ENCODE measurements around the gene EXOG. TPM values are rescaled to one million over a fixed set of nuclear protein-coding genes. Genes with fewer than 3 reads are reported as not detected.

EXOG gene
- polyA plus RNA-seq, 1 donor from 2014 or later = 45.6 TPM

DNA sequence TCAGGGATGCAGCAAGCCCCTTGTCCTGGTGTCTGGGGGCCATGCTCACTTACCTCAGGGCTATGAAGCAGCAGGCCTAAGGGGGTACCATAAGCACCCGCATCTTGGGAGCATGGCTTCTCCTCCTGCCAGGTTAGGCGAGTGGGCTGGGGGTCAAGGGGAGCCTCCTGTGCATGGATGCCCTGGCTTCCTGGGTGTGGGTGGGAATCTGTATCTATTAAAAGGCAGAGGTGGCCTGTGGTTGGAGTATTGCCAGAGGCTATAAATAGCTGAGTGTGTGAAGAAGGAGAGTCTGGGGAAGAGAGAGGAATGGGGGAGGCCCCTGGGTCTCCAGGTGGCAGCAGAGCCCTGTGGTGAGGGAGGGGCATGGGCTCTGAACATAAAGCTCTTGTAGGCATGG, 22.9 kb upstream of the EXOG start:
- Histone ChIP-seq H3K36me3 (ENCODE audit: insufficient read depth, low read length) (no peaks in the 10 kb centered on the region), H3K27me3 (ENCODE audit: insufficient read depth, low read depth, low read length) (no peaks in the 10 kb centered on the region), H3K27ac (ENCODE audit: low read length) (no peak overlapping the region), H3K4me3 (ENCODE audit: low read length) (no peak overlapping the region), H3F3A (ENCODE audit: insufficient read depth, low read length, poor library complexity, severe bottlenecking) (no peaks in the 10 kb centered on the region), H4K20me1 (ENCODE audit: insufficient read depth) (peaks cover 4% of the 10 kb centered on the region), H3K9me3 (ENCODE audit: low read length) (peaks cover 4% of the 10 kb centered on the region), H3K79me2 (replicated peaks; ENCODE audit: insufficient read depth, low read length) (peaks cover 78% of the 10 kb centered on the region), H3K9ac (ENCODE audit: low read length) (no peak overlapping the region), H3K4me2 (ENCODE audit: low read length) (no peak overlapping the region), H2AFZ (ENCODE audit: low read depth, low read length) (no peak overlapping the region), H3K9me2 (ENCODE audit: insufficient read depth, low read length) (no peaks in the 10 kb centered on the region)
- TF ChIP-seq RAD21 (conservative IDR thresholded peaks at IDR 0.05) = no peak
- no peak for TF ChIP-seq POLR2AphosphoS5 (IDR thresholded peaks at IDR 0.05)
- no peak for TF ChIP-seq MXI1 (conservative IDR thresholded peaks at IDR 0.05; ENCODE audit: poor library complexity, severe bottlenecking)
- TF ChIP-seq, protein P1, sequence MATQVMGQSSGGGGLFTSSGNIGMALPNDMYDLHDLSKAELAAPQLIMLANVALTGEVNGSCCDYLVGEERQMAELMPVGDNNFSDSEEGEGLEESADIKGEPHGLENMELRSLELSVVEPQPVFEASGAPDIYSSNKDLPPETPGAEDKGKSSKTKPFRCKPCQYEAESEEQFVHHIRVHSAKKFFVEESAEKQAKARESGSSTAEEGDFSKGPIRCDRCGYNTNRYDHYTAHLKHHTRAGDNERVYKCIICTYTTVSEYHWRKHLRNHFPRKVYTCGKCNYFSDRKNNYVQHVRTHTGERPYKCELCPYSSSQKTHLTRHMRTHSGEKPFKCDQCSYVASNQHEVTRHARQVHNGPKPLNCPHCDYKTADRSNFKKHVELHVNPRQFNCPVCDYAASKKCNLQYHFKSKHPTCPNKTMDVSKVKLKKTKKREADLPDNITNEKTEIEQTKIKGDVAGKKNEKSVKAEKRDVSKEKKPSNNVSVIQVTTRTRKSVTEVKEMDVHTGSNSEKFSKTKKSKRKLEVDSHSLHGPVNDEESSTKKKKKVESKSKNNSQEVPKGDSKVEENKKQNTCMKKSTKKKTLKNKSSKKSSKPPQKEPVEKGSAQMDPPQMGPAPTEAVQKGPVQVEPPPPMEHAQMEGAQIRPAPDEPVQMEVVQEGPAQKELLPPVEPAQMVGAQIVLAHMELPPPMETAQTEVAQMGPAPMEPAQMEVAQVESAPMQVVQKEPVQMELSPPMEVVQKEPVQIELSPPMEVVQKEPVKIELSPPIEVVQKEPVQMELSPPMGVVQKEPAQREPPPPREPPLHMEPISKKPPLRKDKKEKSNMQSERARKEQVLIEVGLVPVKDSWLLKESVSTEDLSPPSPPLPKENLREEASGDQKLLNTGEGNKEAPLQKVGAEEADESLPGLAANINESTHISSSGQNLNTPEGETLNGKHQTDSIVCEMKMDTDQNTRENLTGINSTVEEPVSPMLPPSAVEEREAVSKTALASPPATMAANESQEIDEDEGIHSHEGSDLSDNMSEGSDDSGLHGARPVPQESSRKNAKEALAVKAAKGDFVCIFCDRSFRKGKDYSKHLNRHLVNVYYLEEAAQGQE (IDR thresholded peaks at IDR 0.05; ENCODE audit: borderline replicate concordance) = no peak
- TF ChIP-seq, protein P2, sequence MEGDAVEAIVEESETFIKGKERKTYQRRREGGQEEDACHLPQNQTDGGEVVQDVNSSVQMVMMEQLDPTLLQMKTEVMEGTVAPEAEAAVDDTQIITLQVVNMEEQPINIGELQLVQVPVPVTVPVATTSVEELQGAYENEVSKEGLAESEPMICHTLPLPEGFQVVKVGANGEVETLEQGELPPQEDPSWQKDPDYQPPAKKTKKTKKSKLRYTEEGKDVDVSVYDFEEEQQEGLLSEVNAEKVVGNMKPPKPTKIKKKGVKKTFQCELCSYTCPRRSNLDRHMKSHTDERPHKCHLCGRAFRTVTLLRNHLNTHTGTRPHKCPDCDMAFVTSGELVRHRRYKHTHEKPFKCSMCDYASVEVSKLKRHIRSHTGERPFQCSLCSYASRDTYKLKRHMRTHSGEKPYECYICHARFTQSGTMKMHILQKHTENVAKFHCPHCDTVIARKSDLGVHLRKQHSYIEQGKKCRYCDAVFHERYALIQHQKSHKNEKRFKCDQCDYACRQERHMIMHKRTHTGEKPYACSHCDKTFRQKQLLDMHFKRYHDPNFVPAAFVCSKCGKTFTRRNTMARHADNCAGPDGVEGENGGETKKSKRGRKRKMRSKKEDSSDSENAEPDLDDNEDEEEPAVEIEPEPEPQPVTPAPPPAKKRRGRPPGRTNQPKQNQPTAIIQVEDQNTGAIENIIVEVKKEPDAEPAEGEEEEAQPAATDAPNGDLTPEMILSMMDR (IDR thresholded peaks at IDR 0.05; ENCODE audit: poor library complexity, severe bottlenecking) = no peak
- TF ChIP-seq EZH2 (IDR thresholded peaks at IDR 0.05; ENCODE audit: borderline replicate concordance, insufficient read depth, low read length, poor library complexity, severe bottlenecking) = no peak
- TF ChIP-seq EP300 (conservative IDR thresholded peaks at IDR 0.05; ENCODE audit: poor library complexity, severe bottlenecking) = no peak

DNA sequence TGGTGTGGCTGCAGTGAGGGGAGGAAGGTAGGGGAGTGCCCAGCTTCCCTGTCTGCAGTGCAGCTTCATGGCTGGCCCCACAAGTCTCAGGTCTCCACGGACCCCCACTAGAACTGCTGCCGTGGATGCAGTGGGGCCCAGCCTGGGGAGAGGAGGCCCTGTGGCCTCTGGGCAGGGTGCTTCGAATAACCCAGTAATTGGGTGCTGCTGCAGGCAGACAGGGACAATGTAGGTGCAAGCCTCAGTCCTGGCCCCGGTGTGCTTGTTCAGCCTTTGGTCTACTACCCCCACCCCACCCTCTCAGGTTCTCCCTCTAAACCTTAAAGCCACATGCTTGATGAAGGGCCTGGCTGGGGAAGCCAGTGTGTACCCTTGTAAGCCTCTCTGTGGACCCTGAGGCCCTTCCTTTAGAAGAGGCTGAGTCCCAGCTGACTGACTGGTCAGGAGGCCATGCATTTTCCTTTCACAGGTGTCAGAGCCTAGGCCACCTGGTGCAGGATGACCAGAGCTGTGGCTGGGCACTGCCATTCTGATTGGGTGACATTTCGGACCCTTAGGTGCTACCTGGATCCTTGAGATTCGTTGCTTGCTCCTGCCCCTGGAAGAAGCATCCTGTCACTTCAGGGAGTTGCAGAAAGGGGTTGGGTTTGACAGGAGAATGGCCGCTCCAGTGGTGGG, 21.1 kb upstream of the EXOG start:
- Histone ChIP-seq H3K36me3 (ENCODE audit: insufficient read depth, low read length) (no peaks in the 10 kb centered on the region), H3K9me3 (ENCODE audit: low read length) (peaks cover 4% of the 10 kb centered on the region), H3K4me2 (ENCODE audit: low read length) (no peak overlapping the region), H2AFZ (ENCODE audit: low read depth, low read length) (no peak overlapping the region), H3K27me3 (ENCODE audit: insufficient read depth, low read depth, low read length) (no peaks in the 10 kb centered on the region), H3K79me2 (replicated peaks; ENCODE audit: insufficient read depth, low read length) (peaks cover 62% of the 10 kb centered on the region), H3K27ac (ENCODE audit: low read length) (no peak overlapping the region), H3K4me3 (ENCODE audit: low read length) (no peak overlapping the region), H3K9ac (ENCODE audit: low read length) (no peak overlapping the region), H3F3A (ENCODE audit: insufficient read depth, low read length, poor library complexity, severe bottlenecking) (no peaks in the 10 kb centered on the region), H3K9me2 (ENCODE audit: insufficient read depth, low read length) (no peaks in the 10 kb centered on the region), H4K20me1 (ENCODE audit: insufficient read depth) (peaks cover 5% of the 10 kb centered on the region)
- TF ChIP-seq POLR2AphosphoS5 (IDR thresholded peaks at IDR 0.05) (no peak), TAF1 (IDR thresholded peaks at IDR 0.05; ENCODE audit: low read depth) (no peak), SMC3 (conservative IDR thresholded peaks at IDR 0.05; ENCODE audit: poor library complexity) (no peak), EZH2 (IDR thresholded peaks at IDR 0.05; ENCODE audit: borderline replicate concordance, insufficient read depth, low read length, poor library complexity, severe bottlenecking) (no peak), RAD21 (conservative IDR thresholded peaks at IDR 0.05) (no peak), EP300 (conservative IDR thresholded peaks at IDR 0.05; ENCODE audit: poor library complexity, severe bottlenecking) (no peak)
- TF ChIP-seq, protein P1 (IDR thresholded peaks at IDR 0.05; ENCODE audit: borderline replicate concordance) = no peak
- TF ChIP-seq, protein P2 (IDR thresholded peaks at IDR 0.05; ENCODE audit: poor library complexity, severe bottlenecking) = no peak
